ENCODE results near the gene P2RY2. TPM values are rescaled to one million over a fixed set of nuclear protein-coding genes. Genes with fewer than 3 reads are reported as not detected.

Gene P2RY2
- total RNA-seq, 2 experiments from 2014 or later, result not detected

GRCh38 chr11:73203322-73203721, 14.8 kb upstream of the P2RY2 start:
- Histone ChIP-seq H3K27me3 (ENCODE audit: control insufficient read depth in 1 of 2, insufficient read depth in 2 of 2, low read length in 2 of 2) (peaks cover 5 to 6% of the 10 kb centered on the region in 2 experiments), H3K27ac (ENCODE audit: low read depth in 1 of 2, low read length in 2 of 2) (no peak overlapping the region), H3K4me3 (ENCODE audit: low read length) (no peak overlapping the region), H3K9me3 (ENCODE audit: control insufficient read depth in 1 of 2, insufficient read depth in 1 of 2, low read length in 2 of 2) (no peaks in the 10 kb centered on the region), H3K36me3 (ENCODE audit: insufficient read depth, low read length) (no peaks in the 10 kb centered on the region), H3K4me1 (ENCODE audit: insufficient read depth, low read length) (peaks cover 3% of the 10 kb centered on the region)
- Mint-ChIP-seq H3K4me3 (no peak overlapping the region), H3K4me1 (ENCODE audit: low read depth) (no peaks in the 10 kb centered on the region), H3K36me3 (ENCODE audit: low read depth) (no peaks in the 10 kb centered on the region), H3K27ac (no peak overlapping the region), H3K27me3 (peaks cover 11% of the 10 kb centered on the region), H3K9me3 (peaks cover under 1% of the 10 kb centered on the region)
- no peak for TF ChIP-seq CTCF (IDR thresholded peaks at IDR 0.05)
- ChIA-PET POLR2A (no interaction called here), CTCF (no interaction called here)
- ATAC-seq (ENCODE audit: poor library complexity) (no peak), DNase-seq (no peak)
- intact Hi-C loops (cut with DNase I, micrococcal nuclease), result no loop called here

GRCh38 chr11:73203790-73204189, 14.3 kb upstream of the P2RY2 start:
- no peaks in the 10 kb centered on the region for H3K9me3 ChIP-seq (ENCODE audit: control insufficient read depth in 1 of 2, insufficient read depth in 1 of 2, low read length in 2 of 2)
- no peaks in the 10 kb centered on the region for H3K36me3 ChIP-seq (ENCODE audit: insufficient read depth, low read length)
- H3K4me1 Mint-ChIP-seq (ENCODE audit: low read depth), result no peaks in the 10 kb centered on the region
- ATAC-seq (ENCODE audit: poor library complexity) (no peak), DNase-seq (peak in 1 of 14 experiments; percentile 14)
- H3K27me3 ChIP-seq (ENCODE audit: control insufficient read depth in 1 of 2, insufficient read depth in 2 of 2, low read length in 2 of 2), result peaks cover 5 to 6% of the 10 kb centered on the region in 2 experiments
- H3K4me1 ChIP-seq (ENCODE audit: insufficient read depth, low read length), result peaks cover 3% of the 10 kb centered on the region
- intact Hi-C loops (cut with DNase I, micrococcal nuclease), result no loop called here
- H3K27me3 Mint-ChIP-seq, result peaks cover 11% of the 10 kb centered on the region
- peaks cover 2% of the 10 kb centered on the region for H3K9me3 Mint-ChIP-seq
- H3K4me3 ChIP-seq (ENCODE audit: low read length), result no peak overlapping the region
- TF ChIP-seq CTCF (IDR thresholded peaks at IDR 0.05), result no peak
- CTCF ChIA-PET, result no interaction called here
- POLR2A ChIA-PET, result no interaction called here
- no peak overlapping the region for H3K27ac ChIP-seq (ENCODE audit: low read depth in 1 of 2, low read length in 2 of 2)
- no peak overlapping the region for H3K4me3 Mint-ChIP-seq
- no peak overlapping the region for H3K27ac Mint-ChIP-seq
- no peaks in the 10 kb centered on the region for H3K36me3 Mint-ChIP-seq (ENCODE audit: low read depth)

- peaks cover 11% of the 10 kb centered on the region for H3K27me3 Mint-ChIP-seq
- Histone ChIP-seq H3K27ac (ENCODE audit: low read depth in 1 of 2, low read length in 2 of 2) (no peak overlapping the region), H3K9me3 (ENCODE audit: control insufficient read depth in 1 of 2, insufficient read depth in 1 of 2, low read length in 2 of 2) (no peaks in the 10 kb centered on the region), H3K27me3 (ENCODE audit: control insufficient read depth in 1 of 2, insufficient read depth in 2 of 2, low read length in 2 of 2) (peaks cover 5 to 6% of the 10 kb centered on the region in 2 experiments), H3K4me3 (ENCODE audit: low read length) (no peak overlapping the region), H3K4me1 (ENCODE audit: insufficient read depth, low read length) (peaks cover 3% of the 10 kb centered on the region), H3K36me3 (ENCODE audit: insufficient read depth, low read length) (no peaks in the 10 kb centered on the region)
- ChIA-PET CTCF (no interaction called here), POLR2A (no interaction called here)
- DNase-seq (peak in 4 of 14 experiments; percentile 13 to 68 (median 38)), ATAC-seq (ENCODE audit: poor library complexity) (no peak)
- no peaks in the 10 kb centered on the region for H3K36me3 Mint-ChIP-seq (ENCODE audit: low read depth)
- peaks cover 2% of the 10 kb centered on the region for H3K9me3 Mint-ChIP-seq
- H3K4me1 Mint-ChIP-seq (ENCODE audit: low read depth), result no peaks in the 10 kb centered on the region
- no peak overlapping the region for H3K27ac Mint-ChIP-seq
- H3K4me3 Mint-ChIP-seq, result no peak overlapping the region
- TF ChIP-seq CTCF (IDR thresholded peaks at IDR 0.05), result no peak
- intact Hi-C loops (cut with DNase I, micrococcal nuclease), result no loop called here
Observed at GRCh38 chr11:73204711-73205121, 13.4 kb upstream of the P2RY2 start.
